Measurements from ENCODE around the gene OLA1. TPM values are rescaled to one million over a fixed set of nuclear protein-coding genes. Genes with fewer than 3 reads are reported as not detected.
A peak's percentile ranks its signal among the peaks of the same experiment; 100 is the strongest.

OLA1 gene
- total RNA-seq, 1 experiment from 2014 or later, result 137 TPM

DNA sequence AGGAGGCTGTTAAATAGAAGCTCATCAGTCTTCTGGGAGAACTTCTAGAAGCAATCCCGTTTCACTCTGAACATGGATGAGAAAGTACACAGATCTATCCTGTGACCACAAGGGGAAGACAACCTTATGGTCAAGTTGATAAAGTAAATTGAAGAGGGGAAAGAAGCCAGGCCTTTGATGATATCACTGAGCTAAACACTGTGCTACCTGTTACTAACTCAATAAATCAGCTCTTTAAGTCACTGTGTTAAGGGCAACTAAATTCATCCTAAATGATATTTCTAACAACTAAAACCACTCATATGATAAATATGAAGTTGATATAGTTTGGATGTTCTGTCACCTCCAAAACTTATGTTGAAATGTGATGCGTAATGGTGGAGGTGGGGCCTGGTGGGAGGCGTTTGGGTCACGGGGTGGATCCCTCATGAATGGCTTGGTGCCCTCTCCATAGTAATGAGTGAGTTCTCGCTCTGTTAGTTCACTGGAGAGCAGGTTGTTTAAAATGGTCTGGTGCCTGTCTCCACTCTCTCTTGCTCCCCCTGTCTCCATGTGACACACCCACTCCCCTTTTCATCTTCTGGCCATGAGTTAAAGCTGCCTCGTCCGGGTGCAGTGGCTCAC, 23.6 kb downstream of the OLA1 start:
- DNase-seq (ENCODE audit: low read depth), result no peak

DNA sequence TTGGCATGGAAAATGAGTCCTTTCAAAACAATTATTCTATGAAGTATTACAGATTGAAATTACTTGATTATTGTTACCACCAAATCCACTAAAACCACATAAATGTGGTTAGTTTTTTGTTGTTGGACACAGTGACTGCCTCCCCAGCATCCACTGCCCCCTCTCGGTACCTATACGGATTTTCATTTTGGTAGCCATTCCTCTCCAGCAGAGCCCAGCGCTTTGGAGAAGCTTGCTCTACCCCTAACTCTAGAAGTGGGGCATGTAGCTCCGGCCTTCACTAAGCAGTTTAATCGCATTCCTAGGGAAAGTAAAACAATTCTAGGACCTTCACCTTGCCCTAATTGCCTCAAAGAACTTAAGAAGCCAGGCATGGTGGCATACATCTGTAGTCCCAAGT, 24.2 kb downstream of the OLA1 start:
- no peak for DNase-seq (ENCODE audit: low read depth)

DNA sequence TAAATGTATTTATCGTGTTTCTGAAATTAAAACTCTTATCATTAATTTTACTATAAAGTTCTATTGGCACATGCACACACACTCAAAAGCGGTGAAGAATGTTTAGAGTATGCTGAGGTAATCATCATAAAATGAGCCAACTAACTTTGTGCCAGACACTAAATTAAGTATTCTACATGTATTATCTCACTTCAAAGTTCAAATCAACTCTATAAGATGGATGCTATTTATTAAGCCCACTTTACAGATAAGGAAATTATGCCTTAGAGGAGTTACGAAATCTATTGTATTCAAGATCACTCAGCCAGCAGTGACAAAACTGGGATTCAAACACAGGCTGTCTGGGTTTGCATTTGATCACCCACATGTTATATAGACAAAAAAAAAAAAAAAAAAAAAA, 24.9 kb downstream of the OLA1 start:
- no peak for DNase-seq (ENCODE audit: low read depth)

DNA sequence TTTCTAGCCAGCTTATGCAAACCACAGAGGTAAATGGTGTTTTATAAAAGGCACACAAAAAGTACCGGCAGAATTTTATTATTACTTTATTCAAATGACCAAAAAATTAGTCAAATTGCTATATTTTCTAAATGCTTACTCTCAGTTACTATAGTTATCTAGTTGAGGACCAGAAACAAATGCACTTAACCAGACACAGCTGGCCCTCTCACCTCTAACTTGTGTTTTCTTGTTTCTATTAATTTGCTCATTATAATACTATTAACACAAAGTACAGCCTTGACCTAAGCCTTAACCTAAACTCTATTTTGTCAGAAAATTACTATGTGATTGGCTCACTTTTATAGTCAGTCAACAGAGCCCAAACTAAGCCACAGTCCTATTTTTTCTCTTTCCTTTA, 26.2 kb downstream of the OLA1 start:
- no peak for DNase-seq (ENCODE audit: low read depth)

DNA sequence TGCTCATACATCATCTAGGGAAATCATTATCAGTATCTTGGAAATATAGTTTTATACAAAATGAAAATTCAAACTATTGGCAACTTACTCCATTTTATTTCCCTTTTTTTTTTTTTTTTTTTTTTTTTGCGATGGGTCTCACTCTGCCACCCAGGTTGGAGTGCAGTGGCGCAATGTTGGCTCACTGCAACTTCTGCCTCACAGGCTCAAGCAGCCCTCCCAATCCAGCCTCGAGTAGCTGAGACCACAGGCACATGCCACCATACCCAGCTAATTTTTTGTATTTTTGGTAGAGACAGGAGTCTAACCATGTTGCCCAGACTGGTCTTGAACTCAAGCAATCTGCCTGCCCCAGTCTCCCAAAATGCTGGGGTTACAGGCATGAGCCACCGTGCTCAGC, 29.0 kb downstream of the OLA1 start:
- DNase-seq (ENCODE audit: low read depth), result no peak

DNA sequence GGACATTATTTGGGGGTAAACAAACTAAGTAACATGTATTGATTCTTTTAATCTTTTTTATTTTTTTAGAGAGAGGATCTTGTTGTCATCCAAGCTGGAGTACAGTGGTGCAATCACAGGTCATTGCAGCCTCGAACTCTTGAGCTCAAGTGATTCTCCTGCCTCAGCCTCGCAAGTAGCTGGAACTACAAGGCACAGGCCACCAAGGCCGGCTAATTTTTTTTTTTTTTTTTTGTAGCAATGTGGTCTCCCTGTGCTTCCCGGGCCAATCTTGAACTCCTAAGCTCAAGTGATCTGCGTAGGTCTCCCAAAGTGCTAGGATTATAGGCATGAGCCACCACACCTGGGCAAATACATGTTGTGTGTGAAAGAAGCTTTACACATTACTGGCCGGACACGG, 29.6 kb downstream of the OLA1 start:
- no peak for DNase-seq (ENCODE audit: low read depth)

DNA sequence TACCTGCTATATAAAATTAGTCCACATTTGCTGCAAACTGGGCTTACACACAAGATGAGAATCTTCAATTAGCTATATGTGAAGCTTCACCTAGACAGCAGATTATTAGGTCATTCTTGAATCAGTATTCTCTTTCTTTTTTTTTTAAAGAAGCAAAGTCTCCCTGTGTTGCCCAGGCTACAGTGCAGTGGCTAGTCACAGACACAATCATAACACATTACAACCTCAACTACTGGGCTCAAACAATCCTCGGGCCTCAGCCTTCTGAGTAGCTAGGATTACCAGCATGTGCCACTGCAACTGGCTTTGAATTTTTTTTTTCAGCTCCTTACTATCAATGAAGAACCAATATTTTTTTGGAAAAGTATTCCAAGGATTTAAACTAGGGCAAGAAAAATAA, 30.5 kb downstream of the OLA1 start:
- no peak for DNase-seq (ENCODE audit: low read depth)

DNA sequence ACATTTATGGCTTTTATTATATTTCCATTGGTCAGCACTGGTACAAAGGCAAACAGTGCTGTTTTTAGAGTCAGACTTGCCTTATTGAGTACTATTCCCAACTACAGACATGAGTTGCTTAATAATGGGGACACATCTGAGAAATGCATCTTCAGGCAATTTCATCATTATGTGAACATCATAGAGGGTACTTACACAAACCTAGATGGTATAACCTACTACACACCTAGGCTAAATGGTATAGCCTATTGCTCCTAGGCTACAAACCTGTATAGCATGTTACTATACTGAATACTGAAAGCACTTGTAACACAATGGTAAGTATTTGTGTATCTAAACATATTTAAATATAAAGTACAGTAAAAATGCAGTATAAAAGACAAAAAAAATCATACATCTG, 36.4 kb downstream of the OLA1 start:
- no peak for DNase-seq (ENCODE audit: low read depth)

DNA sequence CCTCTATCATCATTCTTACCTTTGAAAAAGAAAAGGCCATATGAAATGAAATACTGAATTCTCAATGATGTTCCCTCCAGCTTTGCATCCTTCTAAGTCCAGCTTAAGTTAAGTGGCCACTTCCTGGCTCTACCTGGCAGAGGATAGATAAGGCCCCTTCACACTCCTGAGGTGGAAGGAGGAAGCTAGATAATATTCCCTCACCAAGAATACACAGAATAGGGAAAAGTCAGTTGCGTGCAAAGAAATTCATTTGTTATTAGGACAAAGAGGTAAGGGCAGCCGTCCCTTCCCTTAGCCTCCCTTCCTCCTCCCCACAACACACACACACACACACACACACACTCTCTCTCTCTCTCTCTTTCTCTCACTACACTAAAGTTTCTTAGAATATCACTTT, 37.5 kb downstream of the OLA1 start:
- DNase-seq (ENCODE audit: low read depth), result no peak

DNA sequence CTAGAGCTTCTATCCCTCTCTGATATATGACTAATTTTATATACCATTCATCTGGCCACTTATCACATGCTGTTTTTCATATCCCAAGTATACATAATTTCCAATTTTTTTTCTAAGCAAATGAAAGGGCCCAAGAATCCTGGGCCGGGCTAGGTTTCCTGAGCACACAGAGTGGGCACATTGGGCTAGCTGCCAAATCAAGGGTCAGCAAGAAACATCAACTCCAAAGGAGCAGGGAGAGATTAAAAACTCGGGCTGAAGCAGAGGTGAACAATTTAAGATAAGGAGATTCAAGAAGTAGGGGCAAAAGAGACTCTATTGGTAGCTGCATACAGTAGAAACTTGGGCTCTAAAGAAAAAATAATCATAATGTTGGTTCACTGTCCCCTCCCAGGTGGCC, 39.0 kb downstream of the OLA1 start:
- no peak for DNase-seq (ENCODE audit: low read depth)

DNA sequence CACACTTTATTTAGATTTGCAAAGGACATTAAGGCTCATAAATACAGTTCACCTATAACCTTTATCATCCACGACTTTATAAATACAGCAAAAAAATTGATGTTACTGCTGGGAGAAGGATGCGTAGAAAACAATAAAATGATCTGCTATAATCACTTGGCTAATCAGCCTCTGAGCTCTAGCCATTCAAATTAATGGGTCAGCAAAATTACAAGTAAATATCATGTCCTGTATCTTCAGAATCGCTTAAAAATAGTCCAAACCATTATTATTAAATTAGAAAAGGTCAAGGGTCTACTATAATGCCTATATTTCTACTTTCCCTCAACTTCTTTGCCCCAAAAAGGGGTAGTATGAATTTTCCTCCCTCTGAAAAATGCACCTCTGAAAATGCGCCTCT, 40.3 kb downstream of the OLA1 start:
- no peak for DNase-seq (ENCODE audit: low read depth)

DNA sequence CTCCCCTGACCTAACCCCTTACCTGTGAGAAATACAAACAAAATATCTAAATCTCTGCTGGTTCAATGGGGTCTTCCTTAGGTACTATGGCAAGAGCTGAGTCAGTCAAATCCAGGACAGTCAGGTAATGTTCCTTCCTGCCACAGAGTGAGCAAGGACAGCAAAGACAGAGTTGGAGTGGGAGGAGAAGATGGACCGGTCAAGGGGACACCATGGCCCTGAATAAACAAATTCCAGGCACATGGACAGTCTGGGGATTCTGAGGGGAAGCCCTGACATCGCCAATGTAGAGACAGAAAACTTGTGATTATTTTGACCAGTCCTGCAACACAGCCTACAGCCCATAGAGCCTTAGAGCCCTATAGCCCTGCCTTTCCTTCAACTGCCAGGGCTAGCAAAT, 42.8 kb downstream of the OLA1 start:
- DNase-seq (ENCODE audit: low read depth), result no peak

DNA sequence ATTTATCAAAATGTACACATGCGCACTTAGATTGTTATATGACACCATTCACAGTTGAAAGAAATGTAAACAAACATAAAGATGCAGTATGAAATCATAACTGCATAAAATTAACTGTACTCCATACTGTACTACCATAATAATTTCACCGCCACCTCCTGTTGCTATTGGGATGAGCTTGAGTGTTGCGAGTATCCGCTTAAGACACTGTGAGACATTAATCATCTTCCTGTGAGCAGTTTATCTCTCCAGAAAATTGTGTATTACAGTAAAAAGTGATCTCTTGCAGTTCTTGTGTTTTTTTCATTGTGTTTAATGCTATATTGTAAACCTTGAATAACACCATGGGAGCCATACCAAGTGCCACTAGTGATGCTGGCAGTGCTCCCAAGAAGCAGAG, 46.1 kb downstream of the OLA1 start:
- DNase-seq (ENCODE audit: low read depth), result no peak

DNA sequence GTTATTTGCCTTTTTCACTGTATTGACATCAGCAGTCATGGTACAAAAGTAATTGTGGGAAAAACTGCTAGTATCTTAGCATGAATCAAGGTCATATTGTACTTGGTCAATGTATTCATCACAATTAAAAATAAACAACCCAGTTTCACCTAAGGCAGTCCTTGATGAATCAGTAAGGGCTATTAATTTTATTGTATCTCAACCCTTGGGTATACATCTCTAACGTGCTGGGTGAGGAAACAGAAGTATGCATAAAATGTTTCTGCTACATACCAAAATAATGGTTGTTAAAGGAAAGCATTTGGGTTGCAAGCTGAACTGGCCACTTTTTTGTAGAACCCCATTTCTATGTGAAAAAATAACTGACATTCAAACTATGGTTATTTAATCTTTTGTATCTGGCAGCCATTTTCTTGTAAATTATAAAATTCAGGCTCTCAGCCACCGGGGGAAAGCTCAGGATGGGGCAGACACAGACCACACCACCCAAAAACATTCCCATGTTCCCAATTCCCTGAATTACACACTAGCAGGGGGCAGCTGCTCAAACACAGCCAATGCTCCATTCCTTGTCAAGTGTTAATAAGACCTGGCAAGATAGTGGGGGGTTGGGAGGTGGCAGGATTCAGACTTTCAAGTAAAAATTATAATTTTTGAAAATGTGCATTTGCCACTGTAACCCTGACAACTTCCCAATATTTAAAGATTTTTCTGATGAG, 49.3 kb downstream of the OLA1 start:
- no peak for DNase-seq (ENCODE audit: low read depth)

DNA sequence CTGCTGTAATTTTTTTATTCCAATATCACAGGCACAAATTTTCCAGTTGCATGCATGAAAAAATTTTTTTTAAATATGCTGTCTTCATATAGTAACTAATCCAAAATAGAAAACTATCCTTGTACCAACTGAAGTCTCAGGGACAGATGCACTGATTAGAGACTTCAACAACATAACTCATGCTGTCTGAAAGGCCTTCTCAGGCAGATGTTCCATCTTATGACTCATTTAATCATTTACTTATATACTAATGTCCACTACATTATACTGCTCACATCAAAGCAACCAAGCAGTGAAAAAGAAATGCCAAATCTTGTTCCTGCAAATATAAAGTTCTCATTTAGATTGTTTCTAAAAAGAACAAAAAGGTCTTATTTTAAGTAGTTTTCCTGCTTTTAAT, 53.1 kb downstream of the OLA1 start:
- DNase-seq (ENCODE audit: low read depth), result peak; percentile 29

DNA sequence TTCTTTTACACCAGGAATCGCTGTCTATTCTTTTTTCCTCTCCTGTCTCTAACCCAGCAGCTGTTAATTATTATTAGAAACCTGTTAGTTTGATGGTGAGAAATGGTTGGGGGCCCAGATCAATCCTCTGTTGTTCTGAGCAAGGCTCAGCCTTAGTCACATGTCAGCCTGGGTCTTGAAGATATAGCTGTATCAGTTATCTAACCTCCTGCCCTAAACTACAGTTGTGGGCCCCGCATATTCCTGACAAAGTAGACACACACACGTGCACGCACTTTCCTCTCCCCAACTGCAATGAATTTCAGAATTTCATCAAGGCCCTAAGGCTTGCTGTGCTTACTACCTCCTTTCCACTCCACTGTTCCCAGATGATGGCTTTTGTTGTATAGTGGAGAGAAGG, 54.6 kb downstream of the OLA1 start:
- no peak for DNase-seq (ENCODE audit: low read depth)

DNA sequence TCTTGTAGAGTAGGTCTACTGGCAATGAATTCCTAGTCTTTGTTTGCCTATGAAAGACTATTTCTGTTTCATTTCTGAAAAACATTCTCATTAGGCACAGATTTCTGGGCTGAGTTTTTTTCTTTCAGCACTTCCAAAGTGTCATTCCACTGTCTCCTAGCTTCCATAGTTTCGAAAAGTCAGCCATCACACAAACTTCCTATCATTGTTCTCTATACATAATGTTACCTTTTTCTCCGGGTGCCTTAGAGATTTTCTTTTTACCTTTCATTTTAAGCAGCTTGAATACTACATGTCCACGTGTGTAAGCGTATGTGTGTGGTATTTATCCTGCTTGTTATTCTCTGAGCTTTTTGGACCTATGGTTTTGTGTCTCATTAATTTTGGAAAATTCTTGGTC, 55.7 kb downstream of the OLA1 start:
- DNase-seq (ENCODE audit: low read depth), result no peak

DNA sequence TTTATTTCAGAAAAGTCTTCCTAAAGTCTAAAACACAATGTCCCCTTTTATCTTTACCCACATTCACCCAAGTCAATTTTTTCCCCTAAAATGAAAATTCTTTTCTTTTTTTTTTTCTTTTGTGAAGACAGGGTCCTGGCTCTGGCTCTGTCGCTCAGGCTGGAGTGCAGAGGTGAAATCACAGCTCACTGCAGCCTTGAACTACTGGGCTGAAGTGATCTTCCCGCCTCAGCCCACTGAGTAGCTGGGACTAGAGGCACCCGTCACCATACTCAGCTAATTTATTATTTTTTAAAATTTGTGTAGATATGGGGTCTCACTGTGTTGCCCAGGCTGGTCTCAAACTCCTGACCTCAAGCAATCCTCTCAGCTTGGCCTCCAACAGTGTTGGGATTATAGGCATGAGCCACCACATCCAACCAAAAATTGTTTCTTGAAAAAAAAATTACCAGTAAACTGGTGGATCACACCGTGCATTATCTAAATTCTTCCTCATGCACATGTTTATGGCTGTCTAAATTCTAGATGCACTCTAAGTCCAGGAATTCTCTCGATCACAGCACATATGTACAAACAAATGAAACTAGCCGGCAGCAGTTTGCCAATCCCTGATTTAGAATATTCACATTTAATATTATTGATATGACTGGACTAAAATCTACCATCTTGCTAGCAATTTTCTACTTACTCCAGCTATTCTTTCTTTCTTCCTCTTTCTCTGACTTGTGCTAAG, 56.8 kb downstream of the OLA1 start:
- DNase-seq (ENCODE audit: low read depth), result no peak

DNA sequence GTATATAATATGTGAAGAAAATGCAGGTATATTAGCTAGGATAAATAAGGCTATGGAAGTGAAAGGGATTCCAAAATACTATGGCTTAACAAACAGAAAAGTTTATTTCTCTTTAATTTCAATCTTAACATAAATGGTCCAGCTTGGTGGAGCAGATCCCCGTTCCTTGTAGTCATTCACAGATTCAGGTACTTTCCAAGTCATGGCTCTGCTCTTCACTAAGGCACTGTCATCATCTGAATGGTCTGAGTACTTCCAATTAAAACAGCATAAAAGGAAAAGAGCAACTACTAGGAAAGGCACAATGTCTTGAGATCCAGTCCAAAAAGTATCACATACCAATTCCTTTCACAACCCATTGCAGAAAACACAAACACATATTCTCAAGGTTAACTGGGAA, 63.4 kb downstream of the OLA1 start:
- DNase-seq (ENCODE audit: low read depth), result no peak

DNA sequence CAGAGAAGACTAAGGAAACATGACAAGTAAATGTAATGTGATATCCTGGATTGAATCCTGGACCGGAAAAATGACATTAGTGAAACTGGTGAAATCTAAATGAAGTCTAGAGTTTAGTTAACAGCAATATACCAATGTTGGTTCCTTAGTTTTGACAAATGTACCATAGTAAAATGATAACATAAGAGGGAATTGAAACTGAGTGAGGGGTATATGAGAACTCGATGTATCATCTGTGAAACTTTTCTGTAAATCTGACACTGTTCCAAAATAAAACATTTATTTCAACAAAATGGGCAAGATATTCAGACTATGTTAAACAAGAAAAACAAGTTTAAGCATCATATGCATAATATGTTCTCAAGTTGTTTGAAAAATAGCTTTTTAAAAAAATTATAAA, 63.8 kb downstream of the OLA1 start:
- DNase-seq (ENCODE audit: low read depth), result no peak

DNA sequence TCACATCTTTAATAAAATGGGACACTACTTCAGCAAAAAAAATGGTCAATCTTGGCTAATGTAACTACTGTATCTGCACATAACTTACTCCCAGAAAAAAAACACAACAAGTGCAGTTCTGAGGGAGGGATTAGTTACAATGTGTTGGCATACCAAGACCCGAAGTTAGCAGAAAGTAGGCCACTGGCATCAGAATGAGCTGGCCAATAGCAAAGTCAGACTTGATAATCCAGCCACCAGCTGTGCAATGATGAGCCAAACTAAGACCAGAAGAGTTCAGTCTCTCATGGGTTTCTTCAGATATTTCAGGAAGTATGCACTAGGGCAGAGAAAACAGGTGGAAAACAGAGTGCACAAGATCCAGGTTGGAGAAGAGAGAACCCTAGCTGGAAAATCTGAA, 65.3 kb downstream of the OLA1 start:
- no peak for DNase-seq (ENCODE audit: low read depth)

DNA sequence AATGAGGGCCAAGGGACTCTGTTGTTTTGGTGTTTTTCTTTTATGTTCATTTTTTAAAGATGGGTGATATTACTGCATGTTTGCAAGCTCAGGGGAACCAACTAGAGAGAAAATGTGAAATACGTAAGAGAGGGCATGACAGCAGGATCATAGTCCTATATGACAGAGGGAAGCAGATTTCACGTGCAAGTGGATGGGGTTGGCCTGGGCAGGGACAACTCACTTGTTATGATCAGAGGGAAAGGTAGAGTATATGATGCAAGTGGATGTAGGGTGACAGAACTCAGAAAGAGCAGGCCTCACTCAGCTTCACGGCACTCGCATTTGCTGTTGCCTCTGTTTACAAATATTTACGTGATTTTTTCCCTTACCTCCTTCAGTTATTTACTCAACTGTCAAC, 67.0 kb downstream of the OLA1 start:
- DNase-seq (ENCODE audit: low read depth), result no peak

DNA sequence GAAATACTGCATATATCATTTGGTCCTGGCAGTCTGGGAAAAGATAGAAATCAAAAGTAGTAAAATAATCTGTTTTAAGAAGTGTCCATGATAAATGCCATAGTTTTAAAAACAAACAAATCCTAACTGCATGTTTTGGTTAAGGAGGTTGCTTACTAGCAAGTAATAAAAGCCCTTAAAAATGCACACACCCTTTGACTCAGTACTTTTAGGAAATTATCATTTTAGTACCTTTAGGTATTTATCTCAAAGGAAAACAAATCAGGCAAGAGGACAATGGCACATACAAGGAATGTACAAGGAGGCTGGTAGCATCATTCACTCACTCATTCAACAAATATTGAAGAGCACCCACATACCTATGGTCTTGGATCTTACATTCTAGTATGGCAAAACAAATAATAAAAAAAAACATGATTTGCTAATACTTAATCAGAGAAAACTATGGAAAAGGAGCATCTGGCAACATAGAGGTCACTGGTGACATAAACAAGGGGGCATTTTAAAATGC, 67.6 kb downstream of the OLA1 start:
- DNase-seq (ENCODE audit: low read depth), result no peak
